DMS53 (cell line): ENCODE data around the gene FCRL5.
"Not testable (repeated sequence)": the region's sequence is repeated elsewhere in the genome, so short reads cannot be mapped to it uniquely, and the experiment has no call there.

Source experiments
- DNase-seq: peaks from one replicate; lab custom pipeline; 2025; lab: John Stamatoyannopoulos, UW

FCRL5 gene

GRCh38 chr1:157551694-157552693, at the start of gene FCRL5:
Gene FCRL5 (minus strand): TSS chr1:157552515. CDS start chr1:157552362, 153 bp downstream.
- DNase-seq: no peak

GRCh38 chr1:157600236-157600635, 47.9 kb upstream of the FCRL5 start:
- no peak for DNase-seq

- no peak for DNase-seq
These were observed 45.8 kb upstream of the FCRL5 start, which contains the start of gene FCRL4 for GRCh38 chr1:157597959-157598667. Gene FCRL4 (minus strand): TSS chr1:157598085. CDS start chr1:157597944, 141 bp downstream.

GRCh38 chr1:157596384-157596783, 44.1 kb upstream of the FCRL5 start:
- no peak for DNase-seq

- no peak for DNase-seq
These were observed 43.0 kb upstream of the FCRL5 start for GRCh38 chr1:157595356-157595755.

GRCh38 chr1:157585984-157586383, 33.7 kb upstream of the FCRL5 start:
- DNase-seq: no peak

- DNase-seq: no peak
These were observed 32.2 kb upstream of the FCRL5 start for GRCh38 chr1:157584503-157584902.

GRCh38 chr1:157580828-157581210, 28.5 kb upstream of the FCRL5 start:
- no peak for DNase-seq

GRCh38 chr1:157580179-157580827, 28.0 kb upstream of the FCRL5 start:
- DNase-seq: peak; percentile 81

- no peak for DNase-seq
These were observed 25.1 kb upstream of the FCRL5 start for GRCh38 chr1:157577420-157577819.

- DNase-seq: no peak
These were observed 23.4 kb upstream of the FCRL5 start for GRCh38 chr1:157575744-157576143.

- peak; percentile 72 for DNase-seq
These were observed 22.5 kb upstream of the FCRL5 start for GRCh38 chr1:157574836-157575235.

GRCh38 chr1:157566484-157567300, 14.4 kb upstream of the FCRL5 start:
- DNase-seq: no peak

- peak; percentile 11 for DNase-seq
These were observed 10.2 kb upstream of the FCRL5 start for GRCh38 chr1:157562515-157562914.

- DNase-seq: no peak
These were observed 5.8 kb upstream of the FCRL5 start for GRCh38 chr1:157558119-157558518.

- DNase-seq: not testable (repeated sequence)
These were observed 4.2 kb downstream of the FCRL5 start for GRCh38 chr1:157548081-157548480.

GRCh38 chr1:157542676-157543075, 9.6 kb downstream of the FCRL5 start:
- DNase-seq: peak; percentile 15

- DNase-seq: no peak
These were observed 11.5 kb downstream of the FCRL5 start for GRCh38 chr1:157540852-157541251.

- no peak for DNase-seq
These were observed 12.1 kb downstream of the FCRL5 start for GRCh38 chr1:157540160-157540748.

- no peak for DNase-seq
These were observed 12.7 kb downstream of the FCRL5 start for GRCh38 chr1:157539568-157539967.

- DNase-seq: no peak
These were observed 19.7 kb downstream of the FCRL5 start for GRCh38 chr1:157532569-157532968.
